ENCODE results near the gene CCDC18. TPM values are rescaled to one million over a fixed set of nuclear protein-coding genes. Genes with fewer than 3 reads are reported as not detected.
"Not testable (repeated sequence)": the region's sequence is repeated elsewhere in the genome, so short reads cannot be mapped to it uniquely, and the experiment has no call there.

CCDC18 gene
- total RNA-seq, 2 donors from 2014 or later: 5.0 to 6.9 TPM

DNA sequence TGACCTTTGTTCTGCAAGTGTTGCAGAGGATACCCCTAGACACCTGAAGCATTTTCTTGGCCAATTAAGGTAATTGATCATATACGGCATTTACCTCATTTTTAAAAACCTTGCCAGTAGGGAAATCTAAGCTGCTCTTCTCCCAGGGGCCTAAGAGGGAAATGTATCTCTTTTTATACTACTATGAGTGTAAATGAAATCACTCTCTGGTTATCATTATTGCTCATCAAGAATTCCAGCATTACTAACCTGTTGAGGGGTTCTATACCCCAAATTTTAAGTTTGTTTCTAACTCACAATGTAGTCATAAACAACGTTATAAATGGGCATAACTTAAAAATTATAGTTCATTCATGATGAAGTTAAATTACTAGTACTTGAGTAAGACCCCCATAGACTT, 27.7 kb upstream of the CCDC18 start:
- H3K9me3 ChIP-seq: no peaks in the 10 kb centered on the region
- DNase-seq (ENCODE audit: low spot score): no peak
- peaks cover 0 to 4% of the 10 kb centered on the region in 2 donors for H3K4me1 ChIP-seq
- H3K27ac ChIP-seq: no peak overlapping the region
- no peak overlapping the region for H3K4me3 ChIP-seq
- H3K27me3 ChIP-seq: no peaks in the 10 kb centered on the region
- H3K36me3 ChIP-seq: peaks cover 67% of the 10 kb centered on the region
- TF ChIP-seq, protein P1, sequence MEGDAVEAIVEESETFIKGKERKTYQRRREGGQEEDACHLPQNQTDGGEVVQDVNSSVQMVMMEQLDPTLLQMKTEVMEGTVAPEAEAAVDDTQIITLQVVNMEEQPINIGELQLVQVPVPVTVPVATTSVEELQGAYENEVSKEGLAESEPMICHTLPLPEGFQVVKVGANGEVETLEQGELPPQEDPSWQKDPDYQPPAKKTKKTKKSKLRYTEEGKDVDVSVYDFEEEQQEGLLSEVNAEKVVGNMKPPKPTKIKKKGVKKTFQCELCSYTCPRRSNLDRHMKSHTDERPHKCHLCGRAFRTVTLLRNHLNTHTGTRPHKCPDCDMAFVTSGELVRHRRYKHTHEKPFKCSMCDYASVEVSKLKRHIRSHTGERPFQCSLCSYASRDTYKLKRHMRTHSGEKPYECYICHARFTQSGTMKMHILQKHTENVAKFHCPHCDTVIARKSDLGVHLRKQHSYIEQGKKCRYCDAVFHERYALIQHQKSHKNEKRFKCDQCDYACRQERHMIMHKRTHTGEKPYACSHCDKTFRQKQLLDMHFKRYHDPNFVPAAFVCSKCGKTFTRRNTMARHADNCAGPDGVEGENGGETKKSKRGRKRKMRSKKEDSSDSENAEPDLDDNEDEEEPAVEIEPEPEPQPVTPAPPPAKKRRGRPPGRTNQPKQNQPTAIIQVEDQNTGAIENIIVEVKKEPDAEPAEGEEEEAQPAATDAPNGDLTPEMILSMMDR (IDR thresholded peaks at IDR 0.05): no peak

DNA sequence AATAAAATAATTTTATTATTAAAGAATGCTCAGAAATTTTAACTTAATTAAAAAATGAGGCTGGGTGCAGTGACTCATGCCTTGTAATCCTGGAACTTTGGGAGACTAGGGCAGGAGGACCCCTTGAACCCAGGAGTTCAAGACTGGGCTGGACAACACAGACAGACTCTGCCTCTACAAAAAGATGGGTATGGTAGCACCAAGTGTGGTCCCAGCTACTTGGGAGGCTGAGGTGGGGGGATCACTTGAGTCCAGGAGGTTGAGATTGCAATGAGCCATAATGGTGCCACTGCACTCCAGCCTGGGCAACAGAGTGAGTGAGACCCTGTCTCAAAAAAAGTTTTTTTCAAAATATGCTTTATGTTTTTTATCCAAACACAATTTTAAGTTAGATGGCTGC, 25.6 kb upstream of the CCDC18 start:
- peaks cover 0 to 4% of the 10 kb centered on the region in 2 donors for H3K4me1 ChIP-seq
- H3K4me3 ChIP-seq: no peak overlapping the region
- peaks cover 71% of the 10 kb centered on the region for H3K36me3 ChIP-seq
- H3K27ac ChIP-seq: no peak overlapping the region
- no peaks in the 10 kb centered on the region for H3K27me3 ChIP-seq
- H3K9me3 ChIP-seq: no peaks in the 10 kb centered on the region
- TF ChIP-seq, protein P1 (IDR thresholded peaks at IDR 0.05): no peak
- DNase-seq (ENCODE audit: low spot score): no peak

DNA sequence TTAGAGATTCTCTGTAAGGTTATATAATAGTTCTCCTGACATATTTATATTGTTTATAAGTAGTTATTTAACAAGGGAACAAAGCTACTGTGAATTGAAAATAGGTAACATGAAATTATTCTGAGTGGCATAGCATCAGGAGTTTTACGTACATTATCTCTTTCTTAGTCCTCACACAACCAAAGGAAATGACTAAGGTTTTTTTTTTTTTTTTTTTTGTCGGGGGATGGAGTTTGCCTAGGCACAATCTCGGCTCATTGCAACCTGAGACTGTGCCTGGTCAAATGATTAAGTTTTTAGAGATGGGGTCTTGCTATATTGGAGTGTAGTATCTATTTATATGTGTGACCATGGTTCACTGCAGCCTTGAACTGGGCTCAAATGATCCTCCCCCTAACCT, 25.2 kb upstream of the CCDC18 start:
- Histone ChIP-seq H3K36me3 (peaks cover 69% of the 10 kb centered on the region), H3K27ac (no peak overlapping the region)
- TF ChIP-seq, protein P1 (IDR thresholded peaks at IDR 0.05): no peak

DNA sequence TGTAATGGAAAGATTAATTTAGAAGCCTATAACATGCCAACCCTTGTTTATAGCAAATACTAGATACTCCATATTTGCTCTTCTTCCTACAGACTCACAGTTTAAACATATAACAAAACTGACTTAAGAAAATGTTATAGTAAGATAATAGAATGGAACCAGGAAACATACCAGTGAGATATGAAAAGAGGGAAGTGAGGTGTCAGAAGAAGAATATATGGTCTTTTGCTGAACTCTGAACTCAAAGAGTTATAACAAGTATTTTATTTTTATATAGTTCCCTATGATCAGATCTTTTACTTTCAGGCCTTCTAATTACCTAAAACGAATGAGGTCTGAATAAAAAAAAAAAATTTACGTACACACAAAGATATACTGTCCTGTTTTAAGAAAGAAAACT, 21.2 kb upstream of the CCDC18 start:
- Histone ChIP-seq H3K27ac (no peak overlapping the region), H3K9me3 (no peaks in the 10 kb centered on the region), H3K36me3 (peaks cover 51% of the 10 kb centered on the region), H3K4me3 (no peak overlapping the region), H3K27me3 (no peaks in the 10 kb centered on the region), H3K4me1 (peaks cover 0 to 4% of the 10 kb centered on the region in 2 donors)
- no peak for DNase-seq (ENCODE audit: low spot score)
- TF ChIP-seq, protein P1 (IDR thresholded peaks at IDR 0.05): no peak

More for the DNA sequence above, 25.2 kb upstream of the CCDC18 start:
- DNase-seq (ENCODE audit: low spot score): no peak
- H3K4me1 ChIP-seq: peaks cover 0 to 4% of the 10 kb centered on the region in 2 donors
- H3K27me3 ChIP-seq: no peaks in the 10 kb centered on the region
- no peak overlapping the region for H3K4me3 ChIP-seq
- no peaks in the 10 kb centered on the region for H3K9me3 ChIP-seq

DNA sequence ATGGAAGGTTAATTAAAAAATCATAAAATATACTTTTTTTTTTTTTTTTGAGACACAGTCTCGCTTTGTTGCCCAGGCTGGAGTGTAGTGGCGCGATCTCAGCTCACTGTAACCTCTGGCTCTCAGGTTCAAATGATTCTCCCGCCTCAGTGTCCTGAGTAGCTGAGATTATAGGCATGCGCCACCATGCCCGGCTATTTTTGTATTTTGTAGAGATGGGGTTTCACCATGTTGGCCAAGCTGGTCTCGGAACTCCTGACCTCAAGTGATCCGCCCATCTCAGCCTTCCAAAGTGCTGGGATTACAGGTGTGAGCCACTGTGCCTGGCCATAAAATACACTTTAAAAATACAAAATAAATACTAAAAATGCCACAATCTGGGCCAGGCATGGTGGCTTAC, 17.2 kb upstream of the CCDC18 start:
- DNase-seq (ENCODE audit: low spot score); H3K4me1 ChIP-seq; H3K4me3 ChIP-seq; H3K27me3 ChIP-seq; H3K27ac ChIP-seq; H3K9me3 ChIP-seq: not testable (repeated sequence)
- peaks cover 13% of the 10 kb centered on the region for H3K36me3 ChIP-seq

DNA sequence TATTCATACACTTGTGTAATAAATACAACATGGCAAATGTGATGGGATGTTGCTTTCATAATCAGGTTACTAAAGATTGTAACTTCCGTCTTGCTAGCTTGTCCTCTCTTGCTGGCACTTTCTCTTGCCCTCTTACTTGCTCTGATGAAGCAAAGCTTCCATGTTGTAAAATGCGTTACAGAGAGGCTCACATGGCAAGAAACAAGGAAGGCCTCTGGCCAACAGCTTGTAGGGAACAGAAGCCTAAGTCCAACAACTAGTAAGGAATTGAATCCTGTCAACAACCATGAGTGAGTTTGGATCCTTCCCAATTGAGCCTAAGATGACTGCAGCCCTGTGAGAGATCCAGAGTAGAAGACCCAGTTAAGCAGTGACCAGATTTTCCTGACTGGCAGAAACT, 15.7 kb upstream of the CCDC18 start:
- Histone ChIP-seq H3K4me3 (no peak overlapping the region), H3K27ac (no peak overlapping the region), H3K27me3 (no peaks in the 10 kb centered on the region), H3K36me3 (no peaks in the 10 kb centered on the region), H3K9me3 (no peaks in the 10 kb centered on the region), H3K4me1 (no peaks in the 10 kb centered on the region)
- DNase-seq (ENCODE audit: low spot score): no peak
- TF ChIP-seq, protein P1 (IDR thresholded peaks at IDR 0.05): no peak

DNA sequence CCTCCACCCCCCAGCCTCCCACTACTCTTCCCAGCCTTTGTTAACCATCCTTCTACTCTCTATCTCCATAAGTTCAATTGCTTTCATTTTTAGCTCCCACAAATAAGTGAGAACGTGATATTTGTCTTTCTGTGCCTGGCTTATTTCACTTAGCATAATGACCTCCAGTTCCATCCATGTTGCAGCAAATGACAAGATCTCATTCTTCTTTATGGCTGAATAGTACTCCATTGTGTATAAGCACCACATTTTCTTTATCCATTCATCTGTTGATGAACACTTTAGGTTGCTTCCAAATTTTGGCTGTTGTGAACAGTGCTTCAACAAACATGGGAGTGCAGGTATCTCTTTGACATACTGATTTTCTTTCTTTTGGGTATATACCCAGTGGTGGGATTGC, 14.6 kb upstream of the CCDC18 start:
- not testable (repeated sequence) for H3K27me3 ChIP-seq; H3K4me3 ChIP-seq; H3K9me3 ChIP-seq; H3K4me1 ChIP-seq; H3K36me3 ChIP-seq; DNase-seq (ENCODE audit: low spot score); H3K27ac ChIP-seq
